Parathyroid adenoma (tissue), 2 donors: ENCODE data around the gene FRAS1.

Experiments used
- H2AFZ ChIP-seq: fragments of 300-600 bp; sonication (generic); one replicate; pipeline ENCODE4 v1.7.0; 2017; ENCODE audit warnings: antibody characterized with exemption, mild to moderate bottlenecking
- H3K27ac ChIP-seq: fragments of 300-600 bp; sonication (generic); one replicate; pipeline ENCODE4 v1.7.0; 2017
- H3K27me3 ChIP-seq: fragments of 300-600 bp; sonication (generic); one replicate; pipeline ENCODE4 v1.7.0; 2017; ENCODE audit warnings: low read length; ENCODE audit not compliant: control insufficient read depth, insufficient read depth
- H3K36me3 ChIP-seq: fragments of 300-600 bp; sonication (generic); one replicate; pipeline ENCODE4 v1.7.0; 2017; ENCODE audit warnings: low read length; ENCODE audit not compliant: control insufficient read depth, insufficient read depth
- H3K4me1 ChIP-seq: fragments of 300-600 bp; sonication (generic); one replicate; pipeline ENCODE4 v1.7.0; 2017; ENCODE audit warnings: control low read depth
- H3K4me2 ChIP-seq: fragments of 300-600 bp; sonication (generic); one replicate; pipeline ENCODE4 v1.7.0; 2017; ENCODE audit warnings: low read length
- H3K4me3 ChIP-seq: fragments of 300-600 bp; sonication (generic); one replicate; pipeline ENCODE4 v1.7.0; 2017; ENCODE audit warnings: low read depth, low read length
- H3K79me2 ChIP-seq: fragments of 300-600 bp; sonication (generic); one replicate; pipeline ENCODE4 v1.7.0; 2017; ENCODE audit warnings: control low read depth
- H3K9ac ChIP-seq: fragments of 300-600 bp; sonication (generic); one replicate; pipeline ENCODE4 v1.7.0; 2017; ENCODE audit warnings: mild to moderate bottlenecking
- H3K9me3 ChIP-seq: fragments of 300-600 bp; sonication (generic); one replicate; pipeline ENCODE4 v1.7.0; 2017; ENCODE audit warnings: low read length; ENCODE audit not compliant: control insufficient read depth
- TF ChIP-seq, protein P1 (sequence below): fragments of 300-600 bp; sonication (generic); IDR thresholded peaks from one replicate; pipeline ENCODE4 v1.7.0; 2017; ENCODE audit warnings: antibody characterized with exemption, mild to moderate bottlenecking
- donor health status: primary hyperparathyroidism.

The FRAS1 gene

DNA sequence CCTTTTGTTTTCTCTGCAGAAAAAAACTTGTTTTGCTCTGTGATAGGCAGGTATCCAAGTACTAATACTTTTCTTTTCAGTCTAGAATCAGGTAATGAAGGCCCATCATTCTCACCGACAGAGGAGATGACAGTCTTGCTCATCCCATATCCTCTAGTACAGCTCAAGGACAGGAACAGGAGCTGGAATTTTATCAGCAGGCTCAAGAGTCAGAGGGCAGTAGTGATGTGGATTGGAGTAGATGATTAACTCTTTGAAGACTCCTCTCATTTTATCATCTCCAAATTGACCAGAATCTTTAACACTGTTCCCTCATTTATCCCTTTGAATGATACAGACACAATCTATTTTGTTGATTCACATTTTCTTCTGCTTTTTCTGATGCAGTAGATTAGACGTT is 162.7 kb downstream of the FRAS1 start:
- Histone ChIP-seq H3K4me3 (no peak overlapping the region), H3K27me3 (no peaks in the 10 kb centered on the region), H3K4me1 (no peaks in the 10 kb centered on the region), H3K9me3 (no peaks in the 10 kb centered on the region), H3K79me2 (no peaks in the 10 kb centered on the region), H3K4me2 (no peak overlapping the region), H3K27ac (no peak overlapping the region), H3K9ac (no peak overlapping the region), H3K36me3 (no peaks in the 10 kb centered on the region), H2AFZ (no peak overlapping the region)
- TF ChIP-seq, protein P1, sequence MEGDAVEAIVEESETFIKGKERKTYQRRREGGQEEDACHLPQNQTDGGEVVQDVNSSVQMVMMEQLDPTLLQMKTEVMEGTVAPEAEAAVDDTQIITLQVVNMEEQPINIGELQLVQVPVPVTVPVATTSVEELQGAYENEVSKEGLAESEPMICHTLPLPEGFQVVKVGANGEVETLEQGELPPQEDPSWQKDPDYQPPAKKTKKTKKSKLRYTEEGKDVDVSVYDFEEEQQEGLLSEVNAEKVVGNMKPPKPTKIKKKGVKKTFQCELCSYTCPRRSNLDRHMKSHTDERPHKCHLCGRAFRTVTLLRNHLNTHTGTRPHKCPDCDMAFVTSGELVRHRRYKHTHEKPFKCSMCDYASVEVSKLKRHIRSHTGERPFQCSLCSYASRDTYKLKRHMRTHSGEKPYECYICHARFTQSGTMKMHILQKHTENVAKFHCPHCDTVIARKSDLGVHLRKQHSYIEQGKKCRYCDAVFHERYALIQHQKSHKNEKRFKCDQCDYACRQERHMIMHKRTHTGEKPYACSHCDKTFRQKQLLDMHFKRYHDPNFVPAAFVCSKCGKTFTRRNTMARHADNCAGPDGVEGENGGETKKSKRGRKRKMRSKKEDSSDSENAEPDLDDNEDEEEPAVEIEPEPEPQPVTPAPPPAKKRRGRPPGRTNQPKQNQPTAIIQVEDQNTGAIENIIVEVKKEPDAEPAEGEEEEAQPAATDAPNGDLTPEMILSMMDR = no peak

GRCh38 chr4:78220283-78220682 is 163.2 kb downstream of the FRAS1 start:
- Histone ChIP-seq H3K27me3 (no peaks in the 10 kb centered on the region), H3K9ac (no peak overlapping the region), H2AFZ (no peak overlapping the region), H3K27ac (no peak overlapping the region), H3K4me1 (no peaks in the 10 kb centered on the region), H3K4me3 (no peak overlapping the region), H3K36me3 (no peaks in the 10 kb centered on the region), H3K4me2 (no peak overlapping the region), H3K9me3 (no peaks in the 10 kb centered on the region), H3K79me2 (no peaks in the 10 kb centered on the region)
- TF ChIP-seq, protein P1 = no peak

DNA sequence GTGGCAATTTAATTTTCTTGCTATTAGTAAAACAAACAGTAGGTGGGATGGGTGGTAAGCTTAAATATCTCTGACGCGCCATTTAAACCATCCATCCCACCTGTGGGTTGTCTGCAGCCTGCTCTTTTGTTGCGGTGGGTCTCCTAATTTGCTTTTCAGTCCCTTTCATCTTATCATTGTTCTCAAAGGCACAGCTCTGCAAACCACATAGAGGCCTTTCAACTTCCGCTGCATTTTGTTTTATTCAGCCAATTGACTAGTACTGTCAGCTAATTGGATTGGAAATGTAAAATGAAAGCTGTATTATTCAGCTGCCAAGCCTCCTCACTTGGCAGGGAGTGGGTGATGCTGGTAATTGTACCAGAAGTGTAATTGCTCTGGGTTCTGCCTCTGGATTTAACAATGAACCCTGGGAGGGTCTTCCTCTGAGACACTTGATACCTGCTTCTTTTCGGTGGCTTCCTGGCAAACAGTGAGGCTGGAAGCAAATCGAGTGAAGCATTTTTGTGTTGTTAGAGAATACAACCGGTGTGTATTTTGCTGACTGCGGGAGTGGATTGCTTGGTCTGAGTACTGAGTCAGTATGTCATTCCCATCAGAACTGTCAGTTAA is 165.6 kb downstream of the FRAS1 start:
- Histone ChIP-seq H3K27ac (no peak overlapping the region), H3K4me3 (no peak overlapping the region), H3K36me3 (no peaks in the 10 kb centered on the region), H3K4me2 (no peak overlapping the region), H3K9me3 (peaks cover 3% of the 10 kb centered on the region), H2AFZ (no peak overlapping the region), H3K9ac (no peak overlapping the region), H3K27me3 (no peaks in the 10 kb centered on the region), H3K79me2 (no peaks in the 10 kb centered on the region), H3K4me1 (no peaks in the 10 kb centered on the region)
- TF ChIP-seq, protein P1 = no peak

GRCh38 chr4:78225236-78225635 is 168.1 kb downstream of the FRAS1 start:
- Histone ChIP-seq H3K27me3 (no peaks in the 10 kb centered on the region), H3K9me3 (peaks cover 3% of the 10 kb centered on the region), H3K9ac (no peak overlapping the region), H3K4me2 (no peak overlapping the region), H3K27ac (no peak overlapping the region), H3K4me3 (no peak overlapping the region), H3K36me3 (no peaks in the 10 kb centered on the region), H3K4me1 (no peaks in the 10 kb centered on the region), H3K79me2 (no peaks in the 10 kb centered on the region), H2AFZ (no peak overlapping the region)
- TF ChIP-seq, protein P1 = no peak

- H3K4me3 ChIP-seq = no peak overlapping the region
- no peak overlapping the region for H2AFZ ChIP-seq
- H3K27ac ChIP-seq = no peak overlapping the region
- no peaks in the 10 kb centered on the region for H3K79me2 ChIP-seq
- no peaks in the 10 kb centered on the region for H3K4me1 ChIP-seq
- H3K9ac ChIP-seq = no peak overlapping the region
- no peaks in the 10 kb centered on the region for H3K27me3 ChIP-seq
- TF ChIP-seq, protein P1 = no peak
- peaks cover 3% of the 10 kb centered on the region for H3K9me3 ChIP-seq
- no peaks in the 10 kb centered on the region for H3K36me3 ChIP-seq
- no peak overlapping the region for H3K4me2 ChIP-seq
Measured at GRCh38 chr4:78226279-78226678, 169.2 kb downstream of the FRAS1 start.
